Mammary epithelial cell (primary cell): Measurements from ENCODE around the gene RALGPS1.

Experiments
- CTCF ChIP-seq, 2 donors: IDR thresholded peaks in 1 of 2; conservative IDR thresholded peaks in 1 of 2; 2 replicates each; pipeline ENCODE4 v1.5.1; 2011 to 2012; ENCODE audit warnings: inconsistent platforms in 2 of 2, low read length in 2 of 2, mild to moderate bottlenecking in 2 of 2, control low read depth in 1 of 2, low read depth in 1 of 2; ENCODE audit not compliant: insufficient read depth in 1 of 2; ENCODE audit errors: extremely low read depth in 1 of 2
- EZH2 ChIP-seq: IDR thresholded peaks from 2 replicates; pipeline ENCODE4 v1.6.1; 2012; ENCODE audit warnings: low read length, inconsistent platforms, borderline replicate concordance

- no peak for TF ChIP-seq CTCF (conservative IDR thresholded peaks at IDR 0.05 in 1 of 2, IDR thresholded peaks at IDR 0.05 in 1 of 2; ENCODE audit: extremely low read depth in 1 of 2, insufficient read depth in 1 of 2, low read depth in 1 of 2, low read length in 2 of 2)
- no peak for TF ChIP-seq EZH2
Observed at GRCh38 chr9:127124792-127125191, 210.2 kb downstream of the RALGPS1 start.
